Measurements from ENCODE around the gene SKI.

SKI gene

DNA sequence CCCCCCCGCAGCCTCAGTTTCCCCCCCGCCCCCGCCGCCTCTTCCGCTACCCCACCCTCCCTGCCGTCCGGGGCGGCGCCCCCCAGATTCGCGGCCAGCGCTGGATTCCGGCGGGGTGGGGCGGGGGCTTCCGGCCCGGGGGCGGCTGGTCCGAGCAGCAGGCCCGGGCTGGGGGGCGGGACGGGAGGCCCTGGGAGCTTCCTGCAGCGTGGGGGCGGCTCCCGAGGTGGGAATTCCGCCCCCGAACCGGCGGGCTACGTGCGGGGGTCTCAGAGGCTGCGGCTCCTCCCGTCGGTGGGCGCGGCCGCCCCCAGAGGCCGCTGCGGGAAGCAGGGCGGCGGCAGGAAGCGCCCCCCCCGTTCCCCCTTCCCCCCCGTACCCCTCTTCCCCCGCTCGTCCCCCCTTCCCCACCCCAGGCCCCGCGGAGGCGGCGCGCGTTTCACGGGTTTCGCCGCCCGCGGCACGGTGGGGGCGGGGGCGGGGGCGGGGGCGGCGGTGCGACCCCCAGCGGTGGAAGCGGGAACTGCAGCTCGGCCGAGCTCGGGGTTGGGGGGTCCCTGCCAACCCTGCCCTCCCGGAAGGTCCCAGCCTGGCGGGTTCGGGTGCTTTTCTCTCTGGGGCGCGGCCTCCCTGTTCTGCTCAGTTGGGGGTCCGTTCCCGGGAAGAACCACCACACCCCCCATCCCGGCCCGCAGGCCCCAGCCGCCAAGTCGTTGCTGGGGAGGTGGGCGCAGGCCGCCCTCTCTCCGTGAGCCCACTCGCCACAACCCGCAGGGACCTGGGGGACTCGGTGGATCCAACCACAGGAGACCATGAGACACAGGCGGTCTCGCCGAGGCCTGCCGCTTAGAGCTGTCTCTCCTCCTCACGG lies 86.9 kb downstream of the SKI start:
- TF ChIP-seq, protein P1, sequence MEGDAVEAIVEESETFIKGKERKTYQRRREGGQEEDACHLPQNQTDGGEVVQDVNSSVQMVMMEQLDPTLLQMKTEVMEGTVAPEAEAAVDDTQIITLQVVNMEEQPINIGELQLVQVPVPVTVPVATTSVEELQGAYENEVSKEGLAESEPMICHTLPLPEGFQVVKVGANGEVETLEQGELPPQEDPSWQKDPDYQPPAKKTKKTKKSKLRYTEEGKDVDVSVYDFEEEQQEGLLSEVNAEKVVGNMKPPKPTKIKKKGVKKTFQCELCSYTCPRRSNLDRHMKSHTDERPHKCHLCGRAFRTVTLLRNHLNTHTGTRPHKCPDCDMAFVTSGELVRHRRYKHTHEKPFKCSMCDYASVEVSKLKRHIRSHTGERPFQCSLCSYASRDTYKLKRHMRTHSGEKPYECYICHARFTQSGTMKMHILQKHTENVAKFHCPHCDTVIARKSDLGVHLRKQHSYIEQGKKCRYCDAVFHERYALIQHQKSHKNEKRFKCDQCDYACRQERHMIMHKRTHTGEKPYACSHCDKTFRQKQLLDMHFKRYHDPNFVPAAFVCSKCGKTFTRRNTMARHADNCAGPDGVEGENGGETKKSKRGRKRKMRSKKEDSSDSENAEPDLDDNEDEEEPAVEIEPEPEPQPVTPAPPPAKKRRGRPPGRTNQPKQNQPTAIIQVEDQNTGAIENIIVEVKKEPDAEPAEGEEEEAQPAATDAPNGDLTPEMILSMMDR (IDR thresholded peaks at IDR 0.05; ENCODE audit: control insufficient read depth, insufficient read depth, low read depth, low read length, missing control alignments), result peak; percentile 64
- peak overlapping the region; percentile 41 for H3K4me3 ChIP-seq (ENCODE audit: control insufficient read depth, low read depth, low read length)
- DNase-seq (ENCODE audit: low read depth), result no peak

- TF ChIP-seq, protein P1 (IDR thresholded peaks at IDR 0.05; ENCODE audit: control insufficient read depth, insufficient read depth, low read depth, low read length, missing control alignments), result no peak
- no peak overlapping the region for H3K4me3 ChIP-seq (ENCODE audit: control insufficient read depth, low read depth, low read length)
- no peak for DNase-seq (ENCODE audit: low read depth)
Observed at GRCh38 chr1:2315674-2316450, 87.7 kb downstream of the SKI start.

DNA sequence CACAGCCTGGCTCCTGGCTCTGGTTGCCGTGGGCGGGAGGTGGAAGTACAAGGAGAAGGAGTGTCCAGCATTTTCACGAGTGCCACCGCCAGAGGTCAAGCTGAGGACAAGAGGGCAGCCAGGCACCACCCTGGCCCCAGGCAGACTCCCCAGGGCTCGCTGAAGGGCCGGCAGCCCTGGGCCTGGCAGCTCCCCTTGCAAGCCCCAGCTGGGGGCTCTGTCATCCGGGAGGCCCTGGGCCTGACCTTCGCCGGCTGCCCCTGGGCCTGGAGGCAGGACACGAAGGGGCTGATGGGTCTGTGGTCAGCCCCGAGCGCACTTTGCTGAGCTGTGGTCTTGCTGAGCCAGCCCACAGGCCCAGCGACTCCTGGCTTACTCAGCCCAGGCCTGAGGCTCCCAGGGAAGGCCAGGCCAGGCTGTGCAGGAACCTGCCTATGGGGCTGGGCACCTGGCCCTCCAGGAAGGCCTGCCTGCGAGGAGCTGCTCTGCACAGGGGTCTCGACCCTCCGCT lies 88.4 kb downstream of the SKI start:
- H3K4me3 ChIP-seq (ENCODE audit: control insufficient read depth, low read depth, low read length), result no peak overlapping the region
- DNase-seq (ENCODE audit: low read depth), result no peak
- TF ChIP-seq, protein P1 (IDR thresholded peaks at IDR 0.05; ENCODE audit: control insufficient read depth, insufficient read depth, low read depth, low read length, missing control alignments), result no peak

DNA sequence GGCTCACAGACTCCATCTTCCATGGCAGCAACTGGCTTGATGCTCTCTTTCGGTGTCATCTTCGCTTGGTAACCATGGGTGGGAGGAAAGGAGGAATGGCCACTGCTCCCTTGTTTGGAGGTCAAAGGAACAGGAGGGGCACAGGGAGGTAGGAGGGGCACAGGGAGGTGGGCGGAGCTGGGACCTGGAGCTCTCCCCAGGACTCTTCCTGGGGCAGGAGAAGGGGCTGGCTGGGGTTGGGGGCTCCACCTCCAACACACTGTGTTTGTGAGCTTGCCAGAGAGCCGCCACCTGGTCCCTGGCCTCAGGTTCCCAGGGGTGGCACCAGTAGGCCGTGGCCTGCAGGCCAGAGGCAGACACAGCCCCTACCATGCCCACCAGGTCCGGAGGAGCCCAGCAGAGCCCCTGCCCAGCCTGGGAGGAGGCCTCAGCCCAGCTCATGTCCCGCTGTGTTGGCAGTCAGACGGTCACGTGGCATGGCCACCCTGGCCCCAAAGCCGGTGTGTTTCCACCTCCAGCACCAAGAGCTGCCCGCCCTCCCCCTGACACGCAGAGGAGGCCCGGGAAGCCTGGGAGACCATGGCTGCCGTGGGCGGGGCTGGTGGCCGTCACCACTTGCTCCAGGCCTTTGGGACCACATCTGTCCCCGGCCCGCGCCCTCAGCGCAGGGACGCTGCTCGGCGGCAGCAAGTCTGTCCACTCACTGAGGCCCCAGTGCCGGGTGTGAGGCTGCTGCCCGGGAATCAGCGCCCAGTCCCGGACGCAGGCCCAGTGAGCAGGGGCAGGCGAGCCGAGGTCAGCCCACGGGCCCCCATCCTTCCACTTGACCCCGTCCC lies 89.3 kb downstream of the SKI start:
- no peak overlapping the region for H3K4me3 ChIP-seq (ENCODE audit: control insufficient read depth, low read depth, low read length)
- DNase-seq (ENCODE audit: low read depth), result no peak
- TF ChIP-seq, protein P1 (IDR thresholded peaks at IDR 0.05; ENCODE audit: control insufficient read depth, insufficient read depth, low read depth, low read length, missing control alignments), result no peak

DNA sequence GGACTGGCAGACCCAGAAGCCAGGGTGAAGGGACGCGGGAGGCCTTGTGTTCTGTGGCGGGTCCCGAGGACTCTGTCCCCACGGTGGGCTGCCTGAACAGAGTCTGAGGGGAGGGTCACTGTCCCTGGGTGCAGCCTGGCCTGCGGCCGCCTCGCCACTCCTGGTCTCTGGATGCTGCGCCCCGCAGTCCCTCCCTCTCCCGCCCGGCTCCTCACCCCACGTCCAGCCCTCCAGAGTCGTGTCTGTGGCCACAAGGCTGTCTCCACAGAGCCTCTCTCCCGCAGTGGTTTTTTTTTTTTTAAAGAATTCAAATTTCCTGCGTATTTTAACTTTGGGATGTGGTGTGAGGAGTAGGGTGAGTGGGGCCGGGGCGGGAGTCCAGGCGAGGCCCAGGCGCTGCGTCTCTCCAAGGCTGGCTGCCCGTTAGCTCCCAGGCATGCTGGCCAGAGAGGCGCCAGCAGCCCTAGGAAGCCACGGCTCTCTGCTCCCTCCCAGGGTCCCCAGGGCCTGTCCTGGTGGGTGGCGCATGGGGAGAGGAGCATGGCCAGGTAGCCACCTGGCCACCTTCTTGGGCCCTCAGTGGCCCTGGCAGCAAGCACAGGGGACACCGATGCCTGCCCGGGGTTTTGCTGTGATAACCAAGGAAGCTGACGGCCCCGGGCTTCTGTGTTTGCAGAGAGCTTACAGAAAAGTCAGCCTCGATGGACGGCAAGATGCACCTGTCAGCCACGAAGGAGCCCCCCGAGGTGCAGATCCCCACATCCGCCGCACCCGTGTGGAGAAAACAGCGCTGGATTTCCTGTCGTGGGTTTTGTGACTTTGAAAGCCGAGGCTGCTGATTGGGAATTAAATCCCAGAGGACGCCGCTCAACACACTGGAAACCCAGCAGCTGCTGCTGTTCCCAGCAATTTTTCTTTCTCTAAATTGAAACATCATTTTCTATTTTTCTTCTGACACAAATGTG lies 90.5 kb downstream of the SKI start:
- TF ChIP-seq, protein P1 (IDR thresholded peaks at IDR 0.05; ENCODE audit: control insufficient read depth, insufficient read depth, low read depth, low read length, missing control alignments), result no peak
- H3K4me3 ChIP-seq (ENCODE audit: control insufficient read depth, low read depth, low read length), result no peak overlapping the region
- no peak for DNase-seq (ENCODE audit: low read depth)

All from AG09309 (cell line).